ENCODE data around the gene GYG2.

DNA sequence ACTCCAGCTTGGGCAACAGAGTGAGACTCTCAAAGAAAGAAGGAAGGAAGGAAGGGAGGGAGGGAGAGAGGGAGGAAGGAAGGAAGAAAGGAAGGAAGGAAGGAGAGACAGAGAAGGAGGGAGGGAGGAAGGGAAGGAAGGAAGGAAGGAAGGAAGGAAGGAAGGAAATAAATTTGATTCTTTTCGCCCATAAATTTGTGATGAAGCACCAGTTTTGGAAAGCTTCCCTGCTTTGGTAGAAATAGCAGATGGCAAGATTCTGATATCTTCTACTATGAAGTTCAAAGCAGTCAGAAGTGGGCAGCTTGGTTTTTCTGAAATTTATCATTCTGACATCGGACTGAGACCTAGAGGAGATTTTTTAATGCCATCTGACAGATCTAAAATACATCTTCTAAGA lies 11.7 kb upstream of the GYG2 start:
- TF ChIP-seq CTCF (IDR thresholded peaks at IDR 0.05; ENCODE audit: poor library complexity) (no peak), EZH2phosphoT487 (IDR thresholded peaks at IDR 0.05; ENCODE audit: low read depth, severe bottlenecking, unreplicated experiment) (no peak), EZH2 (IDR thresholded peaks at IDR 0.05; ENCODE audit: borderline replicate concordance) (no peak)

All from hepatocyte (in vitro differentiated cells).